Eye (tissue), 1 donor: ENCODE measurements around the gene CPNE5.

ENCODE experiments used
- DNase-seq: peaks from one replicate; pipeline ENCODE4 v3.0.0-alpha.2; 2015

The CPNE5 gene

DNA sequence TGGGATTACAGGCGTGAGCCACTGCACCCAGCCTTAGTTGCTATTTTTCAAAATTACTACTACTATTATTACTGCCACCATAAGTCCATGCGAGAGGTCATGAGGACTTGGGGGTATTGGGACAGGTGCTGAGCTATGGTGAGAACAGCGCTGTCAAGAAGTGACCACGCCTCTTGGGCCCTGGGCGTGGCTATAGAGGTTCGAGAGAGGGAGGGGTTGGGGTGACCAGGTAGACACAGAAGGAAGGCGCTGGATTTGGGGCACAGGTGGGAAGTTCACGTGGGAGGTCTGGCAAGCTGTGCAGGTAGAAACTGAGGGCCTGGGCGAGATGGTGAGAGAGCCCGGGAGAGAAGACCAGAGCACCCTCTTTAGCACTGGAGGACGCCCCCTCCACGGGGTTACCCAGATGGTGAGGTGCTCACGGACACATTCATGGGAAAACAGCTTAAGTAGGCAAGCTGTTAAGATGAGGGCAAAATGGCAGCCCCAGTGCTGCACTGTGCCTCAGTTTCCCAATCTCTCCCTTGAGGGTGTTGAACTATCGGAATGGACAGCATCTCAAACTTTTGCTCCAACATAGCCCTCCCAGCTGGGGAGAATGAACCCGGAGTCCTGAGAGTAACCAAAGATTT is 80.6 kb downstream of the CPNE5 start:
- DNase-seq, result no peak

DNA sequence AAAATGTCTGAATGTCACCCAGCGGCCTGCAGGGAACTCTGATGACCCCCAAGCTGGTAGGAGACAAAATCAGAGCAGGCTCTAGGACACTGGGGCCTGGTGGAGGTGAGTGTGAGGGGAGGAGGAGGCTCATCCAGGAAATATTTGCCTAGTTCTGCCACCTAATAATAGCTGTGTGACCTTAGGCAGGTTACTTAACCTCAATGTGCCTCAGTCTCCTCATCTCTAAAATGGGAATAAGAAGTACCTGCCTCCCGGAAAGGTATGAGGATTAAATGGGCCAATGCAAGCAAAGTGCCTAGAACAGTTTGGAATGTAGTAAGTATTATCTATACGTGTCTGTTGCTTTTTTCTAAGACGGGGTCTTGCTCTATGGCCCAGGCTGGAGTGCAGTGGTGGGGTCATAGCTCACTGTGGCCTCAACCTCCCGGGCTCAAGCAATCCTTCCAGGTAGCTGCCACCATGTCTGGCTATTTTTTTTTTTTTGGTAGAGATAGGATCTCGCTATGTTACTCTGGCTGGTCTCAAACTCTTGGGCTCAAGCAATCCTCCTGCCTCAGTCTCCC is 81.2 kb downstream of the CPNE5 start:
- no peak for DNase-seq

DNA sequence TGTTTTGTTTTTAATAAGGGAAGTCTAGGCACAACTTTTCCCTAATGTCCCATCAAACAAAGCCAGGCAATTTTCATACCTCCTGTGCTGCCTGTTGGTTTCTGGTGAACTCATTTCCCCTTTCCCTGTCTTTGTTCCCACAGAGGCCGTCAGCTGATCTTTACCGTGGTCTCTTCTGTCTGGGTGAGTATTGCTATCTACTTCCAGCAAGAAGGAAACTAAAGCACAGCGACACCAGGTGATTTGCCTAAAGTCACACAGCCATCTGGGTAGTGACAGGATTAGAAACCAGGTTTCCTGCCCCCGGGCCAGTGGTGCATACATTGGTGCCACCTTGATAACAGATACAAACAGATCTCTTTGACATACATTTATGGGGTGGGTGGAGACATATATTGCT is 82.0 kb downstream of the CPNE5 start:
- no peak for DNase-seq

DNA sequence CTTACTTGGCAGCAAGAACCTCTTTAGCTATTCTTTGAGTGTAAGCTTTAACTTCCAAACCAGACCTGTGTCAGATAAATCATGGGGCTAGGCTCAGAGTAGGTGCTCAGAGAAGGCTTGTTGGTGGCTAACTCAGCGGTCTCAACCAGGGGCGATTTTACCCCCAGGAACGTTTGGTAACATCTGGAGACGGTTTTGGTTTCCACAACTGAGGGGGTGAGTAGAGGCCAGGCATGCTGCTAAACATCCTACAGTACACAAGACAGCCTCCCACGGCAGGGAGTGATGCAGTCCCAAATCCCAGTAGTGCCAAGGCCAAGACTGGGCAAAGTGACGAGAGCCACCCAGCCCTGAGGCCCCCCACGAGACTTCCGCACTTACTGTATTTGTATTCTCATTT is 82.5 kb downstream of the CPNE5 start:
- no peak for DNase-seq

DNA sequence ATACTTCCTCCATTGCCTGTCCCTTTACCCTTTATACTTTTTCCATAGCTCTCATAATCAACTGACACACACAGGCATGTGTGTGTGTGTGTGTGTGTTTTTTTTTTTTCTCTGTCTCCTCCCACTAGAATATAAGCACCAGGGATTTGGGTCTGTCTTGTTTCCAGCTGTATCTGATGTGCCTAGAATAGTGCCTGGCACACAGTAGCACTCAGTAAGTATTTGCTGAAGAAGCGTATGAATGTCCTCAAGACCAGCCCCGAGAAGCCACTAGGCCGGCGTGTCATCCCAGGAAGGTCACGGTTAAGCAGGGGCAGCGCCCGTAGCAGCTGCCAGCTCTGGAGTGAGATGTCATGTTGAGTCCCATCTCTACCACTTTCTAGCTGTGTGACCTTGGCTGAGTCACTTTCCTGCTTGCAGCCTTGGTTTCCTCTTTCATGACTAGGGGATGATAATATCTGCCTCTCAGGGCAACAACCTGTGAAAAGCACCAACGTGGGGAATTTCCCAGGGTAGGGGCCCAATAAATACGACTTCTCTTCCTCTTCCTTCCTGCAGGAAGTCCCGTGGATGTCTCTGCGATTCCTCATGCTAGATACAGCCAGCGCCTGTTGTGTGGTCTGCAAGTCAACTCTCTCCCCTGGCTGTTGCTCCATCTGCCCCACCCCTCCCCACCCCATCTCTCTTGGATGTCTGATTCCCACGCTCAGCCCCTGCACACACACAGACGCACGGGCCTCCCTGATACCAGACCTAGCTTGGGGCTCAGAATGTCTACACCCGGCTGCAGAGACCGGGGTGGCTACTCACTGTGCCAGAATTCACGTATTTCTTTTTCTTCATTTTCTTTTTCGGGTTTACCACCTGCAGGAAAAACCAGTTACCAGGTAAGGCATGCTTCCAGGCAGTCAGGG is 83.6 kb downstream of the CPNE5 start:
- DNase-seq, result no peak

DNA sequence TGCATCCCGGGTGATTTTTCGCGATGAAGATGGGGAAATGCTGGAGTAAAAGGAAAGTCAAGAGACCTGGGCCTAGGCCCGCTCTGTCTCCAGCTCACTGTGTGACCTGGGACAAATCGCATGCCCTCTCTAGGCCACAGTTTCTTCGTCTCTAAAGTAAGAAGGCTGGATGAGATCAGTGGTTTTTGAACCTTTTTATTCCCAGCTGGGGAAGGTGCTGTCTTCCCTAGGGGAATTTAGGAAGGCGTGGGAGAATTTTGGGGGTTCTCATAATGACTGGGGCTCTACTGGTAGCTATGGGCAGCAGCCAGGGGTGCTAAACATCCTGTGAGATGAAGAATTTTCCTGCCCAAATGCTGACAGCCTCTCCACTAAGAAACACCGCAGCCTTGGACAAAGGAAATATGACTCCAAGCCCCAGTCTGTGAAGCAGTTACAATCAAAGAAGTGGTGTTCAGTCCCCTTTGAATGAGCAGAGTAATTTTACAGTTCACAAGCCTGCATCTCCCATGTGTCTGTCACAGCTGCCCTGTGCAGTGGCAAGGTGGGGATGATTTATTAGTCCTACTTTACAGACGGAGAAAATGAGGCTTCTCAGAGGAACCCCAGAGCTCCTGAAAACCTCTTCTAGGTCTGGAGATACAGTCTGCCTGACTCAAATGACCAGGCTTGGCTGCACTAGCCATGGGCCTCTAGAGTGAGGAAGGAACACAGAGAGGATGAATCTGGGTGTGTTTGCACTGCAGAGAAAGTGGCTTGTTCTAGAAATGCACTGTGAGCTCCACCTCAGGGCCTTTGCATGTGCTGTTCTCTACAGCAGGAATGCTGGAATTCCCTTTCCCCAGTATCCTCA is 84.4 kb downstream of the CPNE5 start:
- DNase-seq, result no peak

DNA sequence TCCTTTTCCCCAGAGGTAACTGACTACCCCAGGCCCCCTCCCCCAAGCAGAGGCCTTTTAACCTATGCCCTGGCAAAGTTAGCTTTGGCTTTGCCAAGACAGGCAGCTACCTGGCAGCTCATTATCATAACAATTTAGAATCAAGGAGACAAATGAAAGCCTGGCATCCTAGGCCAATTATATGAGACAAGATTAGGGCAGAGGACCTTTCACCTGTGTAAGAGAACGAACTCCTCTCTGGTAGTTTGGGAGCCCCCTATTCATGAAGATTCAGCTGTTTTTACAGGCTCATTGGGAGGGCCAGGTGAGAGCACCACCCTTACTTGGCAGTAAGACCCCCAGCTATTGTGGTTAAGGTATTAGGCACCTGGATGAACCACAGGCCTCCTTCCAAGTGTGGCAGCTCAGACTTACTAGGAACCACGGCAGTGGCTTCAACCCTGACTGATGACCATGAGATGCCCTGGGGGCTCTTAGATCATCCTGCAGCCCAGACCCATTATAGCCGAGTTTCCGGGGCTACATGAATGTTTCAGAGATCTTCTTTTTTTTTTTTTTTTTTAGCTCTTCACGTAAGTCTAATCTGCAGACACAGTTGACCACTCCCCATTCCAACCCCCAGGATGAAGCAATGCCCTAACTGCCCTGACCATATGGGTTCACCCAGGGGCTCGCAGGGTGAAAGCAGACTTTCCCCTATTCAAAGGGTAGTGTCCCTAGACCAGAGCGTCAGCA is 85.4 kb downstream of the CPNE5 start:
- no peak for DNase-seq

DNA sequence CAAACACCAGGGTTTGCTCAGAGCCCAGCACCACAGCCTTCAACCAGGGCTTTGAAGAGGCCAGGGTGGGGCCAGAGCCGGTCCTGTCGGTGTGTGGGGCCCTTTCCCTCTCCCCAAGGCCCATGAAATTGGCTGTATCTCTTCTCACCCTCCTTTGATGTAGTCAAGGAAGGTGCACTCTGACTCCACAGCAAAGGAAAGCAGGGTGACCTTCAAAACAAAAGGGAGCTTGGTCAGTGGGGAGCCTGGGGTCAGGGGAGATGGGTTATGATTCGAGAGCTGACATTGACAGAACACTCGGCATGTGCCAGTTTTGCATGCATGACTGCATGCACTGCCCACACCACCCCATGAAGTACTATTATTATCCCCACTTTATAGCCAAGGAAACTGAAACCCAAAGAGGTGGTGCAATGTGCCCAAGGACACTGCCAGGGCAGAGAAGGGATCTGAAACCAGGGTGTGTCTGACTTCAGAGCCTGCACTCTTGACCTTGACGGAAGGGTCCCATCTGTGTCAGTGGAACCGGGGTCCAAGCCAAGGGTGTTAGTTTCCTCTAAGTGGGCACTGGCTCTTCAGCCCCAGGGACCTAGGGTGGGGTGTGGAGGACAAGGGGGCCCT is 86.2 kb downstream of the CPNE5 start:
- DNase-seq, result no peak

DNA sequence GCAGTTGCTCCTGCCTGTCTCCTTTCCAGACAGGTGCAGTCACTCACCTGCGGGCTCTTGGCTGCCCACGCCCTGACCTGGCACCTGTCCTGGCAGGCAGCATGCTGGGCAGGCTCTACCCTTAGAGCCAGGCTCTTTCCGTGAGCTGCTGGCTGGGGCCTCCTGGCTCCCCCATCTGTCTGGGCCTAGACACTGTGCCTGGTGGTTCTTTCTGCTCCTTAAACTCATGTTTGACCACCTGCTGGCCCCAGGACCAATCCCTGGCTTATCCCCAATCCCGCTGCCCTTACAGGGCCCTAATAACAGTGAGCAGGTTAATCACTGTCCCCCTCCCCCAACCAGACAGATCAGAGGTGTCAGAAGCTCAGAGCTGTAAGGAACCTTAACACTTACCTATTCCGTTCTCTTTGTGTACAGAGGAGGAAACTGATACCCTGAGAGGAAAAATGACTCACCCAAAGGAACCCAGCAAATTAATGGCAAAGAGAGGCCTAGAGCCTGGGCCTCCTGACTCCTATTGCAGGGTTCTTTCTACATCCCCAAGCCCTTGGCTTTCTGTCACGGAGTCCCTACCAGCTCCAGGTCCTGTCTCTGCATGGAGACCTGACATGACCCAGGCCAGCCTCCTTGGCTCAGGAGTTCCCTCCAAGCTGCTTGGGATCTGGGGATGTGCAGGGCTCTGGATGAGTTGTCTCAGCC is 86.9 kb downstream of the CPNE5 start:
- no peak for DNase-seq

DNA sequence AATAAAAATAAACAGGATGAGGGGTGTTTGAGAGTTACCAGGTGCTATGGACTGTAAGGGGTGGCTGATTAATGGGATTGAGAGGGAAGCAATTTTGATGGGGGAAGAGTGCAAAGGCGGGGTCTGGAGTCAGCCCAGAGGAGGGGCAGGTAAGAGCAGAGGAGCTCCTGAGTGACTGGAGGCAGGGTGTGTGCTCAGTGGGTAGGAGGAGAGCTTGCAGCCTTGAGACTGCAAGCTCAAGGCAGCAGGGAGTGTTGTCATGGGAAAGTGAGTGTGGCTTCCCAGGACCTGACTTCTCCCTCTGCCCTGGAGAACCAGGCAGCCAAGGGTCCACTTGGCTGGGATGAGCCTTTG is 87.4 kb downstream of the CPNE5 start:
- no peak for DNase-seq

DNA sequence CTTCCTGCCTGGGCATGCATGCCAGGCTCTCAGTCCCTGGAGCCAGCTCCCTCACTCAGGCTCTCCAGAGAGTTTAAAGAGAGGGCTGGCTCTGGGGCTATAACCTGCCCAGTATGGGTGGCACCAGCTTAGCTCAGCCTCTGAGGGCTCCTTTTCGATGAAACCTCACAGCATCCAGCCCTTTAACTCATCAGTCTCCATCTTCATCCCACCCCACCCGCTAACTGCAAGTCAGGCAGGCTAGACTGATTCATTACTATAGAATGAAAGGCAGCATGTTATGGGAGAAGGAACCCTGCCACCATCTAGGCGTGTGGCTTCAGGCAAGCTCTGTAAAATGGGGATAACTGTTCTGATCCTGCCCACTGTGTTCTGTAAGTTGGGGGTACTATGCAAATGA is 88.2 kb downstream of the CPNE5 start:
- DNase-seq, result no peak

DNA sequence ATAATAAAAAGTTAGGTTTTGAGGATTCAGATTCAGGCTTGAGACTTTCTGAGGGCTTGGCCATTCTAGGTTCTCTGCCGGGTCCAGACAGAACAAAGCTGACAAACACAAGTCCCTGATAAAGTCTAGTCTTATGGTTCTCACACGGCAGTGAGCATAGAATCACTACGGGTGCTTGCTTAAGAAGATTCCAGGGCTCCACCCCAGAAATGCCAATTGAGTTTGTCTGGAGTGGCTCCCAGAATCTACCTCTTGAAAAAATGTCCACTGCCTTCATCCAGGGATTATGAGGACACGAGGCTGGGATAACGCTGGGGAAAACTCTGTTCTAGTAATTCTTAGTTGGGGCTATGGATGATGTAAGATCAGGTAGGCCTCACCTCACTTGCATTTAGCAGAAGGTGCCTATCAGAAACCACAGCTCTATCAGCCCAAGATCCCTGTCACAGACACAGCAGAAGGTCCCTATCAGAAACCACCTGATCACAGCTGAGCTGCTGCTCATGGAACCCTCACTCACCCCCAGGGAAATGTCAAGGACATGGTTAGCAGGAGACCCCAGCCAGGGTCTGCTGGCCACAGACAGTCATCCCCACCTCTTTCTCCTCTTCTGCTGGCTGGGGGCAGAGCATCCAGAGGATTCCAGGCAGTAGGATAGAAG is 89.3 kb downstream of the CPNE5 start:
- DNase-seq, result no peak

DNA sequence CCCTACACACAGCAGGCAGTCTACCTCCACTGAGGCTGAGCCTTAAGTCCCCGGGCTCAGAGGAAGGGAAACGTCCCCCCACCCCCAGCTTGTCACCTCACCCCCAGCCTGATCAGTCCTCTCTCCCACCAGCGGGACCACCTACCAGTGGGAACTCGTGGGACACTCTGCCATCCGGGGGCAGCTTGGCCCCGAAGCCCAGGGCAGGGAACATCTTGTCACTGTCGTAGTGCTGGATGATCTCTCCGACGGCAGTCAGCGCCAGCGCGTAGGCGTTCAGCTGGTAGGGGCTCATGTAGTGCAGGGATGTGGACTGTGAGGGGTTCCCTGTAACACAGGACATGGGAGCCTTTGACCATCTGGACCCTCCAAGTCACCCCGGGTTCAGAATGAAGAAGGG is 93.0 kb downstream of the CPNE5 start:
- no peak for DNase-seq

DNA sequence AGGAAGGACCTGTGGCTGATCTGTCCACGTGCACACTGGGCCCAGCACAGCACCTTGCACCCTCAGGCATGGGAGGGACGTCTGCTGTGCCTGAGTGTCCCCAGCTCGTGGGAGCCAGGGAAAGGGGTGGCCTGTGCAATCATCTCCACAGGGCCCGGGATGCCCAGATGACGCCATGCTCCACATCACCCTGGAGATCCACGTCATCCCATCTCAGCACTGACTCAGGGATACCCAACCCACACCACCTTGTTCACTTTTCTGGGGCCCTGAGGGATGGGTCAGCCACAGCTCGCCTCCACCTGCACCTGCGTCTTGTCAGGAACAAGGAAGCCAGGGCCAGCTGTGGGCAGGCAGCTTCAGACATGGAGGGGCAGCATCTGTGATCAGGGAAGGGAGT is 93.4 kb downstream of the CPNE5 start:
- no peak for DNase-seq

DNA sequence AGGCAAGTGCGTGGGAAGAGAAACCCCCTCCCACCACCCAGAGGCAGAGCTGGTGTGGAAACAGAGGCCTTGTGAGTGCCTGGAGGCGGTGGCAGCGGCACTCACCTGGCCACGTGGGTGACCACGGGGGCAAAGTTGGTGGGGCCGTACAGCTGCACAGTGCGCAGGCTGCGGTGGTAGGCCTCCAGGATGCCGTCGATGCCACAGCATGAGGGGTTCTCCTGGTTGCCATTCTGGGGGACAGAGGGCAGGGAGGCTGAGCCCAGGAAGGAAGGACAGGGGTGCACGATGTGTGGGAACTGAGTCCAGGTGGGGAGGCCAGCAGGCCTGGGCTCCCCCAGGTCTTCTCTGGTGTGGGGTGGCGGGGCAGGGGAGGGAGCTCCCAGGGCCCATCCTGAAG is 94.0 kb downstream of the CPNE5 start:
- DNase-seq, result no peak

DNA sequence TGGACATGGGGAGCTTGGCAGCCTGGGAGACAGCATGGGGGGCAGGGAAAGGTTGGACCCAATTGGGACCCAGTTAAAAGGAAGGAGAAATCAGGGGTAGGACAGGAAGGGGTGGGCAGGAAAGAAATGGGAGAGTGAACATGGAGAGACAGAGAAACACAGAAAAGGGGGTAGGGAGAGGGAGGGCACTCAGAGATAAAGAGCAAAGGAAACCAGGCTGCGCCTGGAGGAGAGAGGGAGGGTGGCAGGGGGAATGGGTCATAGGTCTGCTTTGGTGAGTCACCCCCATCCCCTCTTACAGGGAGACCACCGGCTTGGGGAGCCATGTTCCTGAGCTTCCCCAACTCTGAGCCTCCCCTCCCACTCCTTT is 95.0 kb downstream of the CPNE5 start:
- DNase-seq, result no peak

DNA sequence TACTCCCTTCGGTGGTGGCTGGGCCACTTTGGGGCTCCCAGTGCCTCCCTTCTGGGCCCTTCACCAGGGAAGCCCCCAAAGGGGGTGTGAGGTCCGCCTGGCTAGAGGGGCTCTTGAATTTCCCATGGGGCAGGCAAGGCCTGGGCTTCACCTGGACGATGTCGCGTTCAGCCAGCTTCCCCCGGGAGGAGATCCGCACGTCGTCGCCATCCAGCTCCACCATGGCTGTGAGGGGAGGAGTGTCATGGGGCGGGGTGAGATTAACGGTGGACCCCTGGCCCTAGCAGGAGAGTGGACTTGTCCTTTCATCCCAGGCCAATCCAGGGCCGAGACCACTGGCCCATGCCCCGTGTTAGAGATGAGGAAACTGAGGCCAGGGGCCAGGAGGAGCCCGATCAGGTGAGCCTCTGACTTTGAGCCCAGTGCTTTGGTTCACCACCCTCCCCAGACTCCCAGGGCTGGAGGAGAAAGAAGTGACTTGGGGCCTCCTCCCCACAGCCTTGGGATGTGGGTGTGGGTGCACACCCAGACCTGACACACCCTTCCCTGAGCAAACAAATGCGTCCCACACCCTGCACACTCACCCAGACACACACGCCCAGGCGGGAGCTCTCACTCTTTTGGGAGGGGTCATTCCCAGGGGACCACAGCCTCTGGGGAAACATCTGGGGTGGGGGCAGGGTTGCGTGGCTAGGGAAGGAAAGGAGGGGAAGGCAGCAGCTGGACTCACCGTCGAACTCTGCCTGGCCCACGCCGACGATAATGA is 95.5 kb downstream of the CPNE5 start:
- no peak for DNase-seq

DNA sequence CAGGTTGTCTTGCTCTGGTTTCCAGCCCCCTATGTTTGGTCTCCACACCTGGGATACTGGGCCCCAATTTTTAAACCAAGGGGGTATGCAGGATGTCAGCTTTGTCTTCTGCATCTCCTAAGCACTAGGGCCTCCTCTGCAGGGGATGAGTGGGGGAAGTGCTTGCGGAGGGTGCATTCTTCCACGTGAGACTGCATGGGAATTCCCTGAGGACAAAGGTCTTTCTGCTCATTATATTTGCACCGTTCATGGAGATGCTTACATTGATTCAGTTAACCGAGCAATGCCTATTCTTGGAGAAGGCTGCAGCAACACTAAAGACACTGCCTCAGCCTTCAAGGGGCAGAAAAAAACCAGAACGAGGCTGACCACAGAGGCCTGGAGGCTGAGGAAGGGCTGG is 96.2 kb downstream of the CPNE5 start:
- DNase-seq, result no peak

DNA sequence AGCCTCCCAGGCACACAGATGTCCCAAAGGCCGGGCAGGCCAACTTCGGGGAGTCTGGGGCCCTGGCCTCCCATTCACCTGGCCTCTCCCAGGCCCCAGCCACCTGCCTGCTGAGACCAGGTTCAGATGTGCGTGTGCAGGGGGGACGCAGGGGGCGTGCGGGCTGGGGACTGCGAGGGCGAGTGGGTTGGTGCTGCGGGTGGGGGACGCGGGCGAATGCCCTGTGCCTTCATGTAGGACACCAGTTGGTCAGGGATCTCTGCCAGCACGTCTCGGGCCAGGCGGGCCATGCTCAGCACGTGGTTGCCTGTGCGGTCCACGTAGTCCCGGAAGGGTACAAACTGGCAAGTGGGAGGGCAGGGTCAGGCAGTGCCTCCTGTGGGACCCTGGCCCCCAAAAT is 97.1 kb downstream of the CPNE5 start:
- no peak for DNase-seq

DNA sequence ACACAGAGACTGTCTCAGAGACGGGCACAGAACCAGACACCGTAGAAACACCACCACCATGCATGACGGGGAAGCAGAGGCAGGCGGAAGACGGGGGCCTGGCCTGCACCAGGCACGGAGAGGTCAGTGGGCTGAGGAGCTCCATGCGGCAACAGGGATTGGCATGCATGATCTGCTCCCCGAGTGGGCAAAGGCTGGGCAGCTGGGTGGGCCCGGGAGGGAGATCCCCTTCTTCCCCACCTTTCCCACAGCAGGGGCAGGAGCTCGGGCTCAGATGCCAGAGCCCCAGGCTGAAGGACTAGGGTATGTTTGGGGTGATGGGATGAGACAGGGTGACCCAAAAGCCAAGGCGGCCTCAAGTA is 98.4 kb downstream of the CPNE5 start:
- no peak for DNase-seq
